ENCODE measurements around the gene ZNF281. TPM values are rescaled to one million over a fixed set of nuclear protein-coding genes. Genes with fewer than 3 reads are reported as not detected.

ZNF281 gene
- total RNA-seq, 2 experiments from 2014 or later, result 6.4 to 7.5 TPM

DNA sequence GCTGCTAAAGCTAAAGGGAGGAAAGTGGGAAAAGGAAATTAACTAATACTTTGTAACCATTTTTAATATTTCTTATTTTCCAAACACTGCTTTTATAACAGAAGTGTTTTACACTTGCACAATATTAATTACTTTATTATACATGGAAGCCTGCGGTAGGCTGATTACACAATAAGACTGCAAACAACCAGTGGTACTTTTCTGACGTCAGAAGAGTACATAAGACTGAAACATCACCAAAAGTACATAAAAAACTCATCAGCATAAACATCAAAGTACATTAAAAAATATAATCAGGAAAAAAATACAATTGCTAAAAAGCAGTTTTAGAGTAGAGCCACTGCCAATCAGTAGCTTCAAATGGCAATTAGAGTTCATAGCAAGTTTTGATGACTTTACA lies 4.6 kb downstream of the ZNF281 start:
- CTCF ChIA-PET, result interaction anchor here (0.8 to 1.0 kb wide), 2 partner anchors 67 to 85 kb away, joined by 3 read pairs; no protein-coding TSS in a partner anchor
- H3K4me3 Mint-ChIP-seq, result peak overlapping the region; percentile 21
- intact Hi-C loops (cut with micrococcal nuclease), result no loop called here
- peaks cover 55% of the 10 kb centered on the region for H3K4me1 Mint-ChIP-seq (ENCODE audit: low read depth)
- DNase-seq, result no peak
- no peak overlapping the region for H3K27ac Mint-ChIP-seq
- peaks cover 42% of the 10 kb centered on the region for H3K36me3 Mint-ChIP-seq (ENCODE audit: low read depth)
- no peaks in the 10 kb centered on the region for H3K27me3 Mint-ChIP-seq (ENCODE audit: low read depth)
- H3K9me3 Mint-ChIP-seq, result no peaks in the 10 kb centered on the region

DNA sequence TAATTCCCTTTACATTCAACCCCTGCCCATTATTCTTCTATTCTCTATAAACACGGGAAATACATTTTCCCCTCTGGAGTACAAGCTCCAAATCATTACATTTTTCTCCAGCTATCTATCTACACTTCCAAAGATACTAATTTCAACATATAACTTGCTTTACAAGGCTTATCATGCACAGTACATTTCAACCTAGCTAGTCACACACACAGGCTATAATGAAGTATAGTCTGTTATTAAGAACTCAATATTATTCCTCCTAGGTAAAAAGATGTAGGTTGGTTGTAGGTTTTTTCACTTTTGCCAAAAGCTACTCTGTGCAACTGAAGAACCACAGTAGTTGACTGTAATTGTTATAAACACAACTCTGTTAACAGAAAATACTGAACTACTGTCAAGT lies 8.1 kb downstream of the ZNF281 start:
- H3K36me3 Mint-ChIP-seq (ENCODE audit: low read depth), result peaks cover 20% of the 10 kb centered on the region
- no peak for DNase-seq
- H3K27me3 Mint-ChIP-seq (ENCODE audit: low read depth), result no peaks in the 10 kb centered on the region
- no peak overlapping the region for H3K4me3 Mint-ChIP-seq
- intact Hi-C loops (cut with micrococcal nuclease), result no loop called here
- CTCF ChIA-PET, result interaction anchor here (0.6 kb wide), 3 partner anchors 144 to 717 kb away, joined by 3 to 5 read pairs (median 3); no protein-coding TSS in a partner anchor
- H3K27ac Mint-ChIP-seq, result no peak overlapping the region
- no peaks in the 10 kb centered on the region for H3K9me3 Mint-ChIP-seq
- H3K4me1 Mint-ChIP-seq (ENCODE audit: low read depth), result peaks cover 33% of the 10 kb centered on the region

DNA sequence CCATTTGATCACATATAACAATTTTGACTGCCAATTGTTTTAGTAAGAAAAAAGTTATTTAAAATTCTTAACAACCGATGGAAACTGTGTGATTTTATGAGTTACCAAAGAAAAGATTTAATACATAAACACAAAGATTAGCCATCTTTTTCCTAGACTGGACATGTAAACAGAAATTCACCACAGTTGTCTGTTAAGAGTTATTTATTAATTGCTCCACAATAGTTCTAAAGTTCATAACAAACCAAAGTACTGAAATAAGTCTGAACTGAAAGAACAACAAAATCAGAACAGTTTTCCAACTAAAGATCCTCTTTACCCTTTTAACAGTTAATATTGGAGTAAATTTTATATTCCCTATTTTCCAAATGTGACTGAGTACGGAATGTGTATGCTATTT lies 8.6 kb downstream of the ZNF281 start:
- CTCF ChIA-PET, result no interaction called here
- intact Hi-C loops (cut with micrococcal nuclease), result no loop called here
- Mint-ChIP-seq H3K27ac (no peak overlapping the region), H3K36me3 (ENCODE audit: low read depth) (peaks cover 18% of the 10 kb centered on the region), H3K4me1 (ENCODE audit: low read depth) (peaks cover 31% of the 10 kb centered on the region), H3K27me3 (ENCODE audit: low read depth) (no peaks in the 10 kb centered on the region), H3K9me3 (no peaks in the 10 kb centered on the region), H3K4me3 (no peak overlapping the region)
- DNase-seq, result no peak

DNA sequence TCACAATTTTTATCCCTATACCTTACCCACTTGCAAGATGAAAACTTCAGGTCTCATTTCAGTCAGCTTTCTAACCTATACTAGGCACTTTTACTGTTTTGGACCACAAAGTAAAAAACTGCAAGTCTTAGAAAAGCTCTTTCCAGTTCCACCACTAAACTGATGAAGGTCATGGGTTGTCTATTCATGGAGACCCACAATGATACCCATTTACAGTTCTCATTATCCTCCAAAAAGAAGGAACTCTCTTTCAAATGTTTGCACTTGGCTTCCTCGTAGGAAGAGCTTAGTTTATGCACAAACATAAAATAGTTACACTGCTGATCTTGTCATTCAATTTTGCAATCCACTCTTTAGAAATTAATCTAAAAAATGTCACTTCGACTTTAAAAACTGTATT lies 9.3 kb downstream of the ZNF281 start:
- Mint-ChIP-seq H3K27ac (no peak overlapping the region), H3K27me3 (ENCODE audit: low read depth) (no peaks in the 10 kb centered on the region), H3K9me3 (no peaks in the 10 kb centered on the region), H3K36me3 (ENCODE audit: low read depth) (peaks cover 13% of the 10 kb centered on the region), H3K4me3 (no peak overlapping the region), H3K4me1 (ENCODE audit: low read depth) (peaks cover 23% of the 10 kb centered on the region)
- CTCF ChIA-PET, result no interaction called here
- intact Hi-C loops (cut with micrococcal nuclease), result no loop called here
- DNase-seq, result no peak

DNA sequence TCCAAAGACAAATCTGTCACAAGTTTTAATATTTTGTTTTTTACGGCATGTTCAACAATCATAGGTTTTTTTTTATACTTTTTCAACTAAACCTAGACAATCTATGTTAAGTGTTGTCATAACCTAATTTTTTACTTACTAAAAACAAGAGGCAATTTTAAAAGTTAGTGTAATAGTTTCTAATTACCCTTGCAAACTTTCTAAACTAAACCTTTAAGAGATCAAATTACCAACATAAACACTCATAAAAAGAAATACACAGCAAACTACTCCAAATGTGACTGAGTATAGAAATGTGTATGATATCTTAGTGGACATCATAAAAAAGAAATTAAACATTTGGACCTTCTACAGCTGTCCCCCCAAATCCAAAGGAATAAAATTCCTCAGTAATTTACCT lies 10.0 kb downstream of the ZNF281 start:
- no peak overlapping the region for H3K4me3 Mint-ChIP-seq
- no peaks in the 10 kb centered on the region for H3K9me3 Mint-ChIP-seq
- H3K4me1 Mint-ChIP-seq (ENCODE audit: low read depth), result peaks cover 18% of the 10 kb centered on the region
- no peaks in the 10 kb centered on the region for H3K27me3 Mint-ChIP-seq (ENCODE audit: low read depth)
- intact Hi-C loops (cut with micrococcal nuclease), result no loop called here
- CTCF ChIA-PET, result no interaction called here
- H3K27ac Mint-ChIP-seq, result no peak overlapping the region
- peaks cover 9% of the 10 kb centered on the region for H3K36me3 Mint-ChIP-seq (ENCODE audit: low read depth)
- DNase-seq, result no peak

DNA sequence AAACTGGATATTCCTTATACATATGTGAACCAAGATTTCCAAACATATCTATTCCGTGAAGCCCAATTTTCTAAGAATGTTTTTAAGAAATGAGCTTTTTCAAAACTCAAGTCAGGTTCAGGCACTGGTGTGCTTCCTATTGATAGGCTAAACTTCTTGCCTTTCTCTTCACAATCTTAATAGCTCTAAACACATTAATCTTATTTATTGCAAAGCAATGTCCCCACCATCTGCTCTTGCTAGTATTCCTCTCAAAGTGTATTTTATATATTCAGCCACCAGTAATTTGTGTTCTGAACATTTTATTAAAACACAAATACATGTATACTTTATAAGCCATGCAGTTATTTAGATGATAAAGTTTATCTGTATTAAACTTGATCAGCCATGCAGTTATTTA lies 11.5 kb downstream of the ZNF281 start:
- no peak for DNase-seq
- peaks cover 5% of the 10 kb centered on the region for H3K36me3 Mint-ChIP-seq (ENCODE audit: low read depth)
- CTCF ChIA-PET, result no interaction called here
- intact Hi-C loops (cut with micrococcal nuclease), result no loop called here
- H3K9me3 Mint-ChIP-seq, result no peaks in the 10 kb centered on the region
- H3K4me1 Mint-ChIP-seq (ENCODE audit: low read depth), result peaks cover 12% of the 10 kb centered on the region
- no peak overlapping the region for H3K27ac Mint-ChIP-seq
- no peaks in the 10 kb centered on the region for H3K27me3 Mint-ChIP-seq (ENCODE audit: low read depth)
- no peak overlapping the region for H3K4me3 Mint-ChIP-seq

DNA sequence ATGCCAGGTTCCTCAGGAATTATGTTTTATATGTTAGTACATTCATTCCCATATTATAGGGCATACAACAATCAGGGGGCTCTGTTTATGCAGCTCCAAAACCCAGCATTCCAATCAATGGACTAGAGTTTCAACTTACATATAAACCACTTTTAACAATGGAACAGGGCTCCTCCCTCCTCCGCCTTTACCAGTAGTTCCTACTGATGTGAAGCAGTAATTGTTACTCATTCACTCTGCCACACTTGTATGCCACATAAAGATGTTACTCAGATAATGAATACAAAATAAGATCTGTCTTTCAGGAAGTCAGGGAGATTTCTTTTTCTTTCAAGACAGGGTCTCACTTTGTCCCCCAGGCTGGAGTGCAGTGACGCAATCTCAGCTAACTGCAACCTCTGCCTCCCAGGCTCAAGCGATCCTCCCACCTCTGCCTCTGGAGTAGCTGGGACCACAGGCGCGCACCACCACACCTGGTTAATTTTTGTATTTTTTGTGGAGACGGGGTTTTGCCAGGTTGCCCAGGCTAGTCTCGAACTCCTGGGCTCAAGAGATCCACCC lies 17.1 kb downstream of the ZNF281 start:
- Mint-ChIP-seq H3K9me3 (no peaks in the 10 kb centered on the region), H3K36me3 (ENCODE audit: low read depth) (no peaks in the 10 kb centered on the region), H3K27me3 (ENCODE audit: low read depth) (no peaks in the 10 kb centered on the region), H3K27ac (no peak overlapping the region), H3K4me1 (ENCODE audit: low read depth) (no peaks in the 10 kb centered on the region), H3K4me3 (no peak overlapping the region)
- CTCF ChIA-PET, result interaction anchor here (0.6 to 1.4 kb wide), 2 partner anchors 91 to 990 kb away, joined by 3 to 4 read pairs; no protein-coding TSS in a partner anchor
- DNase-seq, result no peak
- intact Hi-C loops (cut with micrococcal nuclease), result no loop called here

DNA sequence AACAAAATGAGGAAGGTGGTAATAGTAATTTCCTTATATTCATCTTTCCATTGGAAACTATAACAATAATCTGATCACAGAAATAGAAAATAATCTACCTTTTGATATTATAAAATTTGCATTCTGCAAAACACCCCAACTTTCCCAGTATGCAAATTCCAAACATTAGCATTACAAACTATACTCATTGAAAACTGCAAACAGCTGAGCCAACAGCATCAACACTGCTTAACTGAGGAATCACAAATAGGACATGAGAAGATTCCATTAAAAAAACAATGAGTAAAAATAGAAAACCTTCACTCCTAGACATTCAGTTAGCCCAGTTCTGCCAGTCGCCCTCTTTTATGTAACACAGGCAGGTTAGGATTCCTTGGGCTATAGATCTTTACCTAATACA lies 18.1 kb downstream of the ZNF281 start:
- H3K27ac Mint-ChIP-seq, result no peak overlapping the region
- no peaks in the 10 kb centered on the region for H3K4me1 Mint-ChIP-seq (ENCODE audit: low read depth)
- H3K27me3 Mint-ChIP-seq (ENCODE audit: low read depth), result no peaks in the 10 kb centered on the region
- DNase-seq, result no peak
- CTCF ChIA-PET, result interaction anchor here (1.4 kb wide), 1 partner anchor 90 kb away, joined by 4 read pairs; no protein-coding TSS in a partner anchor
- intact Hi-C loops (cut with micrococcal nuclease), result no loop called here
- no peak overlapping the region for H3K4me3 Mint-ChIP-seq
- H3K9me3 Mint-ChIP-seq, result no peaks in the 10 kb centered on the region
- H3K36me3 Mint-ChIP-seq (ENCODE audit: low read depth), result no peaks in the 10 kb centered on the region

DNA sequence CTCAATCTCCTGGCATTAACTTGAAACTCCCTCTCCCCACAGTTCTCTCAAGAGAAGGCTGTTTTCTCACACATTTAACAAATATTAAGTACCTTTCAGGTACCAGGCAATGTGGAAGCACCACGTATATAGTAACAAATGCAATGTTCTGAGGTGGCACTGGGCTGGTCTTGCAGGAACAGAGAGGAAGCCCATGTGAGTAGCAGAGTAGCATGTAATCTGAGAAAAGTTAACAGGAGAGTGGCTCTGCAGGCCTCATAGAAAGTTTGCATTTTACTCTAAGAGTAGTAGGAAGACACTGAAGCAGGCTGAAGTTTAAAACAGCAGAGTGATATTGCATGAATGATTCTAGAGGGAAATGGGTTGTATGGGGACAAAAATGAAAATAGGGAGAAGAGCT lies 21.0 kb downstream of the ZNF281 start:
- DNase-seq, result no peak
- H3K36me3 Mint-ChIP-seq (ENCODE audit: low read depth), result no peaks in the 10 kb centered on the region
- intact Hi-C loops (cut with micrococcal nuclease), result no loop called here
- H3K27me3 Mint-ChIP-seq (ENCODE audit: low read depth), result no peaks in the 10 kb centered on the region
- H3K4me1 Mint-ChIP-seq (ENCODE audit: low read depth), result no peaks in the 10 kb centered on the region
- CTCF ChIA-PET, result no interaction called here
- no peaks in the 10 kb centered on the region for H3K9me3 Mint-ChIP-seq
- no peak overlapping the region for H3K27ac Mint-ChIP-seq
- H3K4me3 Mint-ChIP-seq, result no peak overlapping the region

DNA sequence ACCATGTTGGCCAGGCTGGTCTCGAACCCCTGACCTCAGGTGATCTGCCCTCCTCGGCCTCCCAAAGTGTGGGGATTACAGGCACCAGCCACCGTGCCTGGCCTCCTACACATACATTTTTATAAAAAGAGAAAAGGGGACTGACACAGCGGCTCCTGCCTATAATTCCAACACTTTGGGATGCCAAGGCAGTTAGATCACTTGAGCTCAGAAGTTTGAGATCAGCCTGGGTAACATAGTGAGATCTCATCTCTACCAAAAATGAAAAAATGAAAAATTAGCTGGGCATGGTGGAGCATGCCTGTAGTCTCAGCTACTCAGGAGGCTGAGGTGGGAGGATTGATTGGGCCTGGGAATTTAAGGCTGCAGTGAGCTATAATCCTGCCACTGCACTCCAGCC lies 23.4 kb downstream of the ZNF281 start:
- CTCF ChIA-PET, result interaction anchor here (0.6 to 1.2 kb wide), 3 partner anchors 87 to 107 kb away, joined by 3 to 5 read pairs (median 4); no protein-coding TSS in a partner anchor
- DNase-seq, result no peak
- H3K27ac Mint-ChIP-seq, result no peak overlapping the region
- H3K4me3 Mint-ChIP-seq, result no peak overlapping the region
- peaks cover 1% of the 10 kb centered on the region for H3K4me1 Mint-ChIP-seq (ENCODE audit: low read depth)
- H3K27me3 Mint-ChIP-seq (ENCODE audit: low read depth), result no peaks in the 10 kb centered on the region
- intact Hi-C loops (cut with micrococcal nuclease), result no loop called here
- no peaks in the 10 kb centered on the region for H3K36me3 Mint-ChIP-seq (ENCODE audit: low read depth)
- H3K9me3 Mint-ChIP-seq, result no peaks in the 10 kb centered on the region

DNA sequence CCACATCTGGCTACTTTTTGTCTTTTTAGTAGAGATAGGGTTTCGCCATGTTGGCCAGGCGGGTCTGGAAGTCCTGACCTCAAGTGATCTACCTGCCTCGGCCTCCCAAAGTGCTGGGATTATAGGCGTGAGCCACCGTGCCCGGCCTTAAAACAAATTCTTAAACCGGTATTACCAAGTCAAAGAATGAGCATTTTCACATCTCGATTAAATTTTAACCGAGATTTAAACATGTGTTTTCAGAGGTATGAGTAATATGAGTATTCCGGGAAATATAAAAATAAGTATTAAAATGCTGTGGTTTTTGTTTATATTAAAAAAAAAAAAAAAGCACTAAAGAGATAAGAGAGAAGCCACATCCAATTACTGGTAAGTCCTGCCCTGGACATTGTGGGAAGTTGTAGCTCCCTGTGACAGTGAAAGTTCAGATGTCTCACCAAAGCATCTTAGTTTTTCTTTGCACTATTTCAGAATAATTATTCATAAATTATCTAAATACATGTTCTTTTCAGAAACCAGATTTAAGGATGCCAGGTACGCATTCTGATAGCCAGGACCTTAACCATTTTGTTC lies 24.9 kb downstream of the ZNF281 start:
- CTCF ChIA-PET, result interaction anchor here (0.6 kb wide), 1 partner anchor 88 kb away, joined by 4 read pairs; no protein-coding TSS in a partner anchor
- Mint-ChIP-seq H3K4me3 (no peak overlapping the region), H3K27me3 (ENCODE audit: low read depth) (no peaks in the 10 kb centered on the region), H3K27ac (no peak overlapping the region), H3K4me1 (ENCODE audit: low read depth) (peaks cover 3% of the 10 kb centered on the region), H3K36me3 (ENCODE audit: low read depth) (no peaks in the 10 kb centered on the region), H3K9me3 (no peaks in the 10 kb centered on the region)
- no peak for DNase-seq
- intact Hi-C loops (cut with micrococcal nuclease), result no loop called here

DNA sequence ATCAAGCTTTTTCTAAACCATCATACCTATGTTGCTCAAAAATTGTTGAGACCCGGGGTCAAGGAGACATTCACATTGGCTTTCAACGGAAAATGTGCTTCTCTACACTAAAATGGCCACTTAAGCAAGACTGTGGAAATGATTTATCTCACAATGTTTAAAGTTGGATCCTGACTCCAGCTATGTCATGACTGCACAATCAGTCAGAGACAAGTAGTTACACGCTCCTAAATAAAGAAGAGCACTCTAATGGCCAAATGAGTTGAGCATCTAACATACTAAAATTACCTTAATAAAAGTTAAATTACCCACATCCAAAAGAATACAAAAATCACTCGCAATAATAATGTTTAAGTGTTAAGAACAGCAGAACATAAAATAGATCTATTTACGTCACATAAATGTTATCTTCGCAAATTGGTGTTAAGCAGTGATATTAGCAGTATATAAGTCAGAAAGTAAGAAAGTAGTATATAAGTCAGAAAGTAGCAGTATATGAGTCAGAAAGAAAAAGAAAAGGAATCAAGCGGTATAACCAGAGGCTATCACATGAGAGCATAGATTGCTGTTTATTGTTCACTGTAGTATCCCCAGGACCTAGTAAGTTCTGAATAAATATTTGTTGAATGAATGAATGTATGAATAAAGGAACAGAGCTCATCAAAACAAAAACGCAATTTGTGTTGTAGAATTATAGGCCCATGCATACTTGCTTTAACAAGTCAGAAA lies 28.4 kb downstream of the ZNF281 start:
- CTCF ChIA-PET, result interaction anchor here (0.6 to 2.6 kb wide), 2 partner anchors 13 to 1759 kb away, joined by 3 to 9 read pairs; no protein-coding TSS in a partner anchor
- Mint-ChIP-seq H3K9me3 (no peaks in the 10 kb centered on the region), H3K36me3 (ENCODE audit: low read depth) (no peaks in the 10 kb centered on the region), H3K4me1 (ENCODE audit: low read depth) (peaks cover 3% of the 10 kb centered on the region), H3K4me3 (no peak overlapping the region), H3K27ac (no peak overlapping the region), H3K27me3 (ENCODE audit: low read depth) (no peaks in the 10 kb centered on the region)
- intact Hi-C loops (cut with micrococcal nuclease), result no loop called here
- DNase-seq, result no peak

All from activated naive CD4-positive, alpha-beta T cell treated with anti-CD3 and anti-CD28 coated beads for 36 hours (primary cell).